Measurements from ENCODE around the gene ARHGEF7. TPM values are rescaled to one million over a fixed set of nuclear protein-coding genes. Genes with fewer than 3 reads are reported as not detected.
A peak's percentile ranks its signal among the peaks of the same experiment; 100 is the strongest.

ARHGEF7 gene
- total RNA-seq, 4 donors from 2014 or later, result 64.2 to 127 (median 88.2) TPM

DNA sequence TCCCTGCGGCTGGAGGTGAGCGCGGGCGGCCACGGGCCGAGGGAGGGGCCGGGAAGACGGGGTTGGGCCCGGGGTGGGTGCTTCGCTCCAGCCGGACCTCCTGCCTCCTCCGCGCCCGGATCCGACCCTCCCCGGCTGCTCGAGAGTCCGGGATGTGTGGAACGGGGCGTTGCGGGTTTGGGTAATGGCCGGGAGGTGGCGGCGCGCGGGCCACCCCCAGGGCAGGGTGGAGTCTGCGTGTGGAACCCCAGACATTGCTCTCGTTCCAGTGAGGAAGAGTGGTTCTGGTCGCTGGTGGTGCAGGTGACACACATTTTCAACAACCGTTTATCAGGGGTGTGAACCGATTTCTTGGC is 38.8 kb downstream of the ARHGEF7 start:
- Histone ChIP-seq H3K4me1 (peaks cover 13 to 35% of the 10 kb centered on the region in 2 donors), H3K36me3 (no peaks in the 10 kb centered on the region), H3K9me3 (no peaks in the 10 kb centered on the region), H3K4me3 (replicated peaks in 1 of 3) (peak overlapping the region; percentile 43 to 93 (median 73)), H3K27me3 (no peaks in the 10 kb centered on the region), H3K27ac (peak overlapping the region; percentile 88 to 93 (median 89))
- TF ChIP-seq, protein P1, sequence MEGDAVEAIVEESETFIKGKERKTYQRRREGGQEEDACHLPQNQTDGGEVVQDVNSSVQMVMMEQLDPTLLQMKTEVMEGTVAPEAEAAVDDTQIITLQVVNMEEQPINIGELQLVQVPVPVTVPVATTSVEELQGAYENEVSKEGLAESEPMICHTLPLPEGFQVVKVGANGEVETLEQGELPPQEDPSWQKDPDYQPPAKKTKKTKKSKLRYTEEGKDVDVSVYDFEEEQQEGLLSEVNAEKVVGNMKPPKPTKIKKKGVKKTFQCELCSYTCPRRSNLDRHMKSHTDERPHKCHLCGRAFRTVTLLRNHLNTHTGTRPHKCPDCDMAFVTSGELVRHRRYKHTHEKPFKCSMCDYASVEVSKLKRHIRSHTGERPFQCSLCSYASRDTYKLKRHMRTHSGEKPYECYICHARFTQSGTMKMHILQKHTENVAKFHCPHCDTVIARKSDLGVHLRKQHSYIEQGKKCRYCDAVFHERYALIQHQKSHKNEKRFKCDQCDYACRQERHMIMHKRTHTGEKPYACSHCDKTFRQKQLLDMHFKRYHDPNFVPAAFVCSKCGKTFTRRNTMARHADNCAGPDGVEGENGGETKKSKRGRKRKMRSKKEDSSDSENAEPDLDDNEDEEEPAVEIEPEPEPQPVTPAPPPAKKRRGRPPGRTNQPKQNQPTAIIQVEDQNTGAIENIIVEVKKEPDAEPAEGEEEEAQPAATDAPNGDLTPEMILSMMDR (IDR thresholded peaks at IDR 0.05), result peak in 1 of 6 experiments; percentile 9
- no peak for TF ChIP-seq POLR2A (IDR thresholded peaks at IDR 0.05)
- WGBS, 2 donors, result 0% methylated on average over 9 to 15 of the region's 31 CpGs
- intact Hi-C loops (cut with DNase I), result loop anchor here (10.0 kb wide), 1 partner anchor 61 kb away; no protein-coding TSS in a partner anchor
- DNase-seq, result peak in 1 of 2 donors; percentile 43

DNA sequence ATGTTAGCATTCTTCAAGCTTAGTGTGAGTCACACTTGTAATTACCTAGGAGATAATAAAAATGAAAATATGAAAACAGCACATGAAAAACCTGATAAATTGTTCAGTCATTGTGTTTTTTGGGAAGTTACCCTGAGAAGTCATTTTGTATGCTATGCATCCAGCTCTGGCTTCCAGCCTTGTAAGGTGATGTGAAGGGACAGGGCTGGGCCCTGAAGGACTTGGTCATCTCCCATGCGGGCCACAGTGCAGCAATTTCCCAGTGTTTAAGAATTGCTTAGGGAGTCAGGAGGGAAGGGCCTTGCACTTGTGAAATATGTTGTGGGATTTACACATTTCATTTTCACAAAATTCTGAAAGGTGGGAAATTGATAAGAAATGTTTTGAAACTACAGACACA is 41.3 kb downstream of the ARHGEF7 start:
- WGBS, 2 donors, result 91 to 97% methylated on average over 1 of the region's 1 CpG
- TF ChIP-seq, protein P1 (IDR thresholded peaks at IDR 0.05), result no peak
- no peak for TF ChIP-seq POLR2A (IDR thresholded peaks at IDR 0.05)
- intact Hi-C loops (cut with DNase I), result loop anchor here (10.0 kb wide), 1 partner anchor 58 kb away; no protein-coding TSS in a partner anchor
- H3K9me3 ChIP-seq, result no peaks in the 10 kb centered on the region
- H3K4me3 ChIP-seq (replicated peaks in 1 of 3), result no peak overlapping the region
- peaks cover 13 to 37% of the 10 kb centered on the region in 2 donors for H3K4me1 ChIP-seq
- DNase-seq, result no peak
- no peaks in the 10 kb centered on the region for H3K36me3 ChIP-seq
- no peaks in the 10 kb centered on the region for H3K27me3 ChIP-seq
- no peak overlapping the region for H3K27ac ChIP-seq

DNA sequence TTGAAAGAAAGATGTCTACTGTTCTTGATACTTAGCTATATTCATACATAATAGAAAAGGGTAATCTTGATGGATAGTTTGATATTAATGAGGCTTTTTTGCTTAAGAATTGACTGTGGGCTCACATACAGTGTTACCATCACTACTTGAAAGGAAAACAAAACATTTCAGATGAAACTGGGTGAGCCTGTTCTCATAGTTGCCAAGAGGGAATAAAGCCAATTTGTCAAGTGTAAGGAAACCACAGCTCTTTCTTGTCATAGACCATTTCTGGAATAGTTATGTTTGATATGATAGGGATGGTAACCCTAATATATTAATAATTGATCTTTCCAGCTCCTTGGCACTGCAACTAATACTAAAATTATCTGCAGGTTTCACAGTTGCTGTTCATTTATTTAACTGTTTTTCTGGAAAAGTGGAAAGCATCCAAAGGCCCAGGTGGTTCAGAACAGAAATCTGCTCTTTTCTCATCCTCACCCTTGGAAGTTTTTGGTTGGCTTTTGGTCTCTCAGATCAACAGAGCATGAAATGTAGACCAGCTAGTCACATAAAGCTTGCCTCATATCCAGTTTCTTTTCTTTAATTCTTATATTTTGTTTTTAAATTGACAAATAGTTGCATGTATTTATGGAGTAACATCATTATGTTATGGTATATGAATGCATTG is 43.2 kb downstream of the ARHGEF7 start:
- no peak for TF ChIP-seq POLR2A (IDR thresholded peaks at IDR 0.05)
- TF ChIP-seq, protein P1 (IDR thresholded peaks at IDR 0.05), result no peak
- Histone ChIP-seq H3K9me3 (no peaks in the 10 kb centered on the region), H3K27me3 (no peaks in the 10 kb centered on the region), H3K27ac (peak overlapping the region in 2 of 3 donors; percentile 0 to 9), H3K4me1 (peaks cover 13 to 29% of the 10 kb centered on the region in 2 donors), H3K36me3 (no peaks in the 10 kb centered on the region), H3K4me3 (replicated peaks in 1 of 3) (no peak overlapping the region)
- intact Hi-C loops (cut with DNase I), result loop anchor here (10.0 kb wide), 1 partner anchor 57 kb away; no protein-coding TSS in a partner anchor
- DNase-seq, result peak in 1 of 2 donors; percentile 22

DNA sequence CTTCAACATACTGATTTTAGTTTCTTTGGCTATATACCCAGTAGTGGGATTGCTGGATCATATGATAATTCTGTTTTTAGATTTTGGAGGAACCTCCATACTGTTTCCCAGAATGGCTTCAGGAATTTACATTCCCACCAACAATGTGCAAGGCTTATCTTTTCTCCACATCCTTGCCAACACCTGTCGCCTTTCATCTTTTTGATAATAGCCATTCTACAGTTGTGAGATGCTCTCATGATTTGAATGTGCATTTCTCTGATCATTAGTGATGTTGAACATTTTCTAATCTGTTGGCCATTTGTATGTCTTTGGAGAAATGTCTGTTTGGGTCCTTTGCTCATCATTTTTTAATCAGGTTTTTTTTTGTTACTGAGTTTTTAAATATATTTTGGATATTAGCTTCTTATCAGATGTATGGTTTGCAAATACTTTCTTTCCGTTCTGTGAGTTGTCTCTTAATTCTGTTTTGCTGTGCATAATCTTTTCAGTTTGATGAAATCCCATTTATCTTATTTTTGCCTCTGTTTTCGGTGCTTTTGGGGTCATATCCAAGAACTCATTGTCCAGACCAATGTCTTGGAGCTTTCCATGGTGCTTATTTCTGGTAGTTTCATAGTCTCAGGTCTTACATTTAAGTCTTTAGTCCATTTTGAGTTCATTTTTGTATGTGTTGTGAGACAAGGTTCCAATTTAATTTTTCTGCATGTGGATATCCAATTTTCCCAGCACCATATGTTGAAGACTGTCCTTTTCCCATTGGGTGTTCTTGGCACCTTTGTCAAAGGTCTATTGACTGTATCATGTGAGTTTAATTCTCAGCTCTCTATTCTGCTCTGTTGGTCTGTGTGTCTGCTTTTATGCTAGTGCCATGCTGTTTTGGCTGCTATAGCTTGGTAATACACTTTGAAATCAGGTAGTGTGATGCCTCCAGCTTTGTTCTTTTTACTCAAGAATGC is 44.5 kb downstream of the ARHGEF7 start:
- no peaks in the 10 kb centered on the region for H3K27me3 ChIP-seq
- intact Hi-C loops (cut with DNase I), result loop anchor here (10.0 kb wide), 1 partner anchor 55 kb away; no protein-coding TSS in a partner anchor
- no peaks in the 10 kb centered on the region for H3K36me3 ChIP-seq
- DNase-seq, result no peak
- H3K4me3 ChIP-seq (replicated peaks in 1 of 3), result no peak overlapping the region
- no peak for TF ChIP-seq POLR2A (IDR thresholded peaks at IDR 0.05)
- TF ChIP-seq, protein P1 (IDR thresholded peaks at IDR 0.05), result no peak
- no peaks in the 10 kb centered on the region for H3K9me3 ChIP-seq
- no peak overlapping the region for H3K27ac ChIP-seq
- H3K4me1 ChIP-seq, result peaks cover 8 to 24% of the 10 kb centered on the region in 2 donors
- whole genome bisulfite sequencing, 2 donors, result 95% methylated on average over 3 of the region's 3 CpGs

All from thyroid gland (tissue), 4 donors.